ENCODE data around the gene SIPA1L3. TPM values are rescaled to one million over a fixed set of nuclear protein-coding genes. Genes with fewer than 3 reads are reported as not detected.
A peak's percentile ranks its signal among the peaks of the same experiment; 100 is the strongest.

Gene SIPA1L3
- total and polyA plus RNA-seq, 9 of the 15 experiments (the other 6 are each of a cell fraction or from before 2014, with no cell fraction given), result 0.01 to 6.1 (median 2.5) TPM

DNA sequence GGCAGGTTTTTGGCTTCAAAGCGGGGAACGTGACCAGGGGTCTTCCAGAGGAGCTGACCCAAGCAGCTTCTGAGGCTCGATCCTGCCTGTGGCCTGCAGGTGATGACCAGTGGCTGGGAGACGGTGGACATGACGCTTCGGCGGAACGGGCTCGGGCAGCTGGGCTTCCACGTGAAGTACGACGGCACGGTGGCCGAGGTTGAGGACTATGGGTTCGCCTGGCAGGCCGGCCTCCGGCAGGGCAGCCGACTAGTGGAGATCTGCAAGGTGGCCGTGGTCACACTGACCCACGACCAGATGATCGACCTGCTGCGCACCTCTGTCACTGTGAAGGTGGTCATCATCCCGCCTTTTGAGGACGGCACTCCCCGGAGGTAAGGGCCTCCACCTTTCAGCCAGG lies 223.4 kb downstream of the SIPA1L3 start:
- H3K9me1 ChIP-seq (ENCODE audit: control insufficient read depth, insufficient read depth, low read length), result no peaks in the 10 kb centered on the region
- H3K9ac ChIP-seq (ENCODE audit: insufficient read depth in 1 of 2, low read depth in 2 of 2, low read length in 2 of 2), result peak overlapping the region in 1 of 2 experiments; percentile 58; a peak in 1 of 4 replicates
- no peak for DNase-seq (ENCODE audit: extremely low read depth in 1 of 4, low spot score in 3 of 4)
- BruUV-seq (replicated peaks), result no TSS peak
- no peak overlapping the region for H3K27ac ChIP-seq (ENCODE audit: extremely low read depth, low read depth, low read length)
- no peak overlapping the region for H3K4me3 ChIP-seq
- POLR2A ChIA-PET, result no interaction called here
- H2AFZ ChIP-seq (ENCODE audit: low read depth, low read length), result no peak overlapping the region
- no peaks in the 10 kb centered on the region for H3K9me3 ChIP-seq (replicated peaks; ENCODE audit: control insufficient read depth, insufficient read depth, low read depth, low read length)
- peaks cover 5 to 16% of the 10 kb centered on the region in 2 experiments; a peak in 4 of 5 replicates for H3K4me1 ChIP-seq (replicated peaks in 1 of 2; ENCODE audit: control insufficient read depth in 2 of 2, insufficient read depth in 2 of 2, low read length in 2 of 2)
- 80% methylated on average over 20 of the region's 25 CpGs for WGBS (ENCODE audit: insufficient coverage, low coverage, missing lambda C conversion rate)
- H3K36me3 ChIP-seq (ENCODE audit: control insufficient read depth, insufficient read depth, low read length), result no peaks in the 10 kb centered on the region
- no peak for FAIRE-seq
- no peak for TF ChIP-seq SPI1 (IDR thresholded peaks at IDR 0.05; ENCODE audit: borderline replicate concordance, low read depth, low read length)
- no peaks in the 10 kb centered on the region for H3K27me3 ChIP-seq (ENCODE audit: control insufficient read depth in 2 of 2, insufficient read depth in 2 of 2, low read length in 2 of 2)
- H4K20me1 ChIP-seq (replicated peaks; ENCODE audit: control insufficient read depth, insufficient read depth, low read length), result no peaks in the 10 kb centered on the region
- in situ Hi-C loops (cut with MboI) (no loop called here), intact Hi-C loops (cut with micrococcal nuclease) (no loop called here)
- H3K79me2 ChIP-seq (ENCODE audit: control insufficient read depth, insufficient read depth, low read length), result no peaks in the 10 kb centered on the region
- ATAC-seq, result no peak
- CTCF ChIA-PET (ENCODE audit: low intra/inter-chr PET ratio), result no interaction called here
- H3K4me2 ChIP-seq (ENCODE audit: insufficient read depth, low read length), result no peak overlapping the region

DNA sequence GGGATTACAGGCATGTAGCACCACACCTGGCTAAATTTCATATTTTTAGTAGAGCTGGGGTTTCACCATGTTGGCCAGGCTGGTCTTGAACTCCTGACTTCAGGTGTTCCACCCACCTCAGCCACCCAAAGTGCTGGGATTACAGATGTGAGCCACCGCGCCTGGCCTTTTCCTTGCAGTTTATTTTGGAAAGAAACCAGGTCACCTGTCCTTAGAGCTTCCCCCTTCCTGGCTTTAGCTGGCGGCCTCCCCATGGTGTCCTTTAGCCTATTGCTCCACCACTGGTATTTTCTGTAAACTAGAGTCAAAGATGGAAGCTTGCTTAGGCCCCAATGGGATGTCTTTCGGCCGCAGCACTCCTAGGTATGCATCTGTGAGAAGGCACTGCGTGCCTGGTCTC lies 225.8 kb downstream of the SIPA1L3 start:
- peaks cover 9 to 17% of the 10 kb centered on the region in 2 experiments; a peak in 4 of 5 replicates for H3K4me1 ChIP-seq (replicated peaks in 1 of 2; ENCODE audit: control insufficient read depth in 2 of 2, insufficient read depth in 2 of 2, low read length in 2 of 2)
- CTCF ChIA-PET (ENCODE audit: low intra/inter-chr PET ratio), result no interaction called here
- H4K20me1 ChIP-seq (replicated peaks; ENCODE audit: control insufficient read depth, insufficient read depth, low read length), result no peaks in the 10 kb centered on the region
- no peaks in the 10 kb centered on the region for H3K79me2 ChIP-seq (ENCODE audit: control insufficient read depth, insufficient read depth, low read length)
- H3K9ac ChIP-seq (ENCODE audit: insufficient read depth in 1 of 2, low read depth in 2 of 2, low read length in 2 of 2), result no peak overlapping the region; a peak in 1 of 4 replicates
- intact Hi-C loops (cut with micrococcal nuclease), result no loop called here
- no peak overlapping the region for H3K4me2 ChIP-seq (ENCODE audit: insufficient read depth, low read length)
- H3K9me1 ChIP-seq (ENCODE audit: control insufficient read depth, insufficient read depth, low read length), result no peaks in the 10 kb centered on the region
- no peak for FAIRE-seq
- no peak overlapping the region for H2AFZ ChIP-seq (ENCODE audit: low read depth, low read length)
- H3K27ac ChIP-seq (ENCODE audit: extremely low read depth, low read depth, low read length), result no peak overlapping the region
- H3K27me3 ChIP-seq (ENCODE audit: control insufficient read depth in 2 of 2, insufficient read depth in 2 of 2, low read length in 2 of 2), result no peaks in the 10 kb centered on the region
- no peak for ATAC-seq
- H3K4me3 ChIP-seq, result no peak overlapping the region
- POLR2A ChIA-PET, result no interaction called here
- no peaks in the 10 kb centered on the region for H3K9me3 ChIP-seq (replicated peaks; ENCODE audit: control insufficient read depth, insufficient read depth, low read depth, low read length)
- no peak for DNase-seq (ENCODE audit: extremely low read depth in 1 of 4, low spot score in 3 of 4)
- in situ Hi-C loops (cut with MboI), result no loop called here
- H3K36me3 ChIP-seq (ENCODE audit: control insufficient read depth, insufficient read depth, low read length), result no peaks in the 10 kb centered on the region
- TF ChIP-seq RFX7 (CRISPR knock-in tag; IDR thresholded peaks at IDR 0.05), result no peak
- 0 out of 2 replicates have a peak, but pooled peaks have one; percentile 13 for TF ChIP-seq CEBPB (tag; IDR thresholded peaks at IDR 0.05)
- TF ChIP-seq CEBPZ (IDR thresholded peaks at IDR 0.05; ENCODE audit: borderline replicate concordance, low read depth, low read length), result no peak
- WGBS (ENCODE audit: insufficient coverage, low coverage, missing lambda C conversion rate), result 79% methylated on average over 6 of the region's 6 CpGs
- BruUV-seq (replicated peaks), result no TSS peak

Measured in K562 (cell line).